Psoas muscle (tissue), 8 donors: ENCODE measurements around the gene NCS1. TPM values are rescaled to one million over a fixed set of nuclear protein-coding genes. Genes with fewer than 3 reads are reported as not detected.

Experiments
- ATAC-seq, 4 donors: fragments of 200-7000 bp; cut with Tn5 transposase; one replicate each; pipeline ENCODE4 v1.9.1; 2020; ENCODE audit warnings: moderate library complexity in 3 of 4, mild to moderate bottlenecking in 2 of 4
- DNase-seq, 2 donors: peaks; one replicate each; pipeline ENCODE4 v3.0.0-alpha.2; 2020
- H3K27ac ChIP-seq: fragments of 200-600 bp; one replicate; pipeline ENCODE4 v1.8.0; 2022
- H3K27me3 ChIP-seq, 3 donors: fragments of 200-600 bp in 1 of 3; one replicate each; pipeline versions ENCODE4 v1.6.1 to v1.8.0; 2013 to 2022; ENCODE audit warnings: low read length in 2 of 3, mild to moderate bottlenecking in 2 of 3, moderate library complexity in 1 of 3; ENCODE audit not compliant: insufficient read depth in 3 of 3
- H3K36me3 ChIP-seq, 2 donors: fragments of 200-600 bp in 1 of 2; one replicate each; pipeline versions ENCODE4 v1.6.1 to v1.8.0; 2013 to 2022; ENCODE audit warnings: low read depth in 1 of 2, mild to moderate bottlenecking in 1 of 2, moderate library complexity in 1 of 2; ENCODE audit not compliant: insufficient read depth in 1 of 2
- H3K4me1 ChIP-seq: fragments of 200-600 bp; one replicate; pipeline ENCODE4 v1.8.0; 2022
- H3K4me3 ChIP-seq: fragments of 200-600 bp; one replicate; pipeline ENCODE4 v1.8.0; 2022; ENCODE audit warnings: mild to moderate bottlenecking
- H3K9me3 ChIP-seq: fragments of 200-600 bp; one replicate; pipeline ENCODE4 v1.8.0; 2022
- WGBS, 3 donors: extraction: QIAGEN DNeasy Blood & Tissue Kit; methylation state at CpG; one replicate each; pipeline versions ENCODE4 v1.1.6 to v1.1.7; 2013; 5-methylcytosine and 5-hydroxymethylcytosine counted together
- intact Hi-C, 2 donors: fragments of 100-400 bp; cut with DNase I; formaldehyde crosslinking; loops; one replicate each; pipeline versions ENCODE4 v1.11.0 to v1.14.2; 2022
- polyA plus RNA-seq, 3 donors: library from polyadenylated mRNA; stranded (reverse); fragments of 200-250 nt; gene quantifications; one replicate each; pipeline ENCODE4 v1.2.3, GENCODE V29; 2013
- total RNA-seq, 4 donors: library from RNA; stranded (reverse); fragmentation: NEBNext Ultra II Directional in 2 of 4; extraction: Animal tissue kit (Norgen Biotek cat#: 25700) in 2 of 4; gene quantifications; one replicate each; pipeline versions ENCODE4 v1.2.1 to v1.2.4, GENCODE V29; 2021 to 2023
- TF ChIP-seq, protein P1 (sequence below): fragments of 200-600 bp; IDR thresholded peaks from one replicate; pipeline ENCODE4 v1.8.0; 2022; ENCODE audit warnings: antibody characterized with exemption
- donor health status: healthy with polysubstance abuse.
- donor health status: DM: no; HTN: no; CAD: no; lungs with moderate emphysema.
- donor health status: Bipolar disorder and iron deficiency.
- donor health status: healthy.
- donor health status: DM: yes; HTN: yes; CAD: no.
- donor health status: DM: no; HTN: no; CAD: no.
- donor health status: DM: no; HTN: no; CAD: no.
- donor health status: DM: yes; HTN: yes; CAD: no.

NCS1 gene
- total and polyA plus RNA-seq, 7 donors: 2.9 to 7.5 (median 3.8) TPM

DNA sequence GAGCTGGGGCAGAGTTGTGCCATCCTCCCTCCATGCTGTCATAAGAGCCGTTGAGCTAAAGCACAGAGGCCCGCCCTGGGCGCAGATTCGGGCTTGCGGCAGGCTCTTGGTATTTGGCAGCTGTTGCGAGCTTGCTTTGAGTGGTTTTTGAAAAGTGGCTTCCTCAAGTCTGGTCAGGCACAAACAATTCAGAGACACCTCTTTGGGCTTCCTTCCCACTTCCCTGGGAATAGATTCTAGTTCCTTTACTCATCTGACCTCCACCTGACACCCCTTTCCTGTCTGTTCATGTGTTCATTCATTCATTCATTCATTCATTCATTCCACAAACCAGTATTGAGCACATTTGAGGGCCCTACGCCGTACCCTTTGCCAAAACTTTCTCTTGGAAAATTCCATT is 27.4 kb downstream of the NCS1 start:
- H3K4me1 ChIP-seq: no peaks in the 10 kb centered on the region
- TF ChIP-seq, protein P1, sequence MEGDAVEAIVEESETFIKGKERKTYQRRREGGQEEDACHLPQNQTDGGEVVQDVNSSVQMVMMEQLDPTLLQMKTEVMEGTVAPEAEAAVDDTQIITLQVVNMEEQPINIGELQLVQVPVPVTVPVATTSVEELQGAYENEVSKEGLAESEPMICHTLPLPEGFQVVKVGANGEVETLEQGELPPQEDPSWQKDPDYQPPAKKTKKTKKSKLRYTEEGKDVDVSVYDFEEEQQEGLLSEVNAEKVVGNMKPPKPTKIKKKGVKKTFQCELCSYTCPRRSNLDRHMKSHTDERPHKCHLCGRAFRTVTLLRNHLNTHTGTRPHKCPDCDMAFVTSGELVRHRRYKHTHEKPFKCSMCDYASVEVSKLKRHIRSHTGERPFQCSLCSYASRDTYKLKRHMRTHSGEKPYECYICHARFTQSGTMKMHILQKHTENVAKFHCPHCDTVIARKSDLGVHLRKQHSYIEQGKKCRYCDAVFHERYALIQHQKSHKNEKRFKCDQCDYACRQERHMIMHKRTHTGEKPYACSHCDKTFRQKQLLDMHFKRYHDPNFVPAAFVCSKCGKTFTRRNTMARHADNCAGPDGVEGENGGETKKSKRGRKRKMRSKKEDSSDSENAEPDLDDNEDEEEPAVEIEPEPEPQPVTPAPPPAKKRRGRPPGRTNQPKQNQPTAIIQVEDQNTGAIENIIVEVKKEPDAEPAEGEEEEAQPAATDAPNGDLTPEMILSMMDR: no peak
- no peaks in the 10 kb centered on the region for H3K36me3 ChIP-seq
- no peak overlapping the region for H3K4me3 ChIP-seq
- WGBS, 3 donors: 53 to 71% (median 61%) methylated on average over 8 of the region's 8 CpGs
- intact Hi-C loops: no loop called here
- H3K27me3 ChIP-seq: no peaks in the 10 kb centered on the region
- no peak overlapping the region for H3K27ac ChIP-seq
- no peaks in the 10 kb centered on the region for H3K9me3 ChIP-seq
- DNase-seq (no peak), ATAC-seq (no peak)

DNA sequence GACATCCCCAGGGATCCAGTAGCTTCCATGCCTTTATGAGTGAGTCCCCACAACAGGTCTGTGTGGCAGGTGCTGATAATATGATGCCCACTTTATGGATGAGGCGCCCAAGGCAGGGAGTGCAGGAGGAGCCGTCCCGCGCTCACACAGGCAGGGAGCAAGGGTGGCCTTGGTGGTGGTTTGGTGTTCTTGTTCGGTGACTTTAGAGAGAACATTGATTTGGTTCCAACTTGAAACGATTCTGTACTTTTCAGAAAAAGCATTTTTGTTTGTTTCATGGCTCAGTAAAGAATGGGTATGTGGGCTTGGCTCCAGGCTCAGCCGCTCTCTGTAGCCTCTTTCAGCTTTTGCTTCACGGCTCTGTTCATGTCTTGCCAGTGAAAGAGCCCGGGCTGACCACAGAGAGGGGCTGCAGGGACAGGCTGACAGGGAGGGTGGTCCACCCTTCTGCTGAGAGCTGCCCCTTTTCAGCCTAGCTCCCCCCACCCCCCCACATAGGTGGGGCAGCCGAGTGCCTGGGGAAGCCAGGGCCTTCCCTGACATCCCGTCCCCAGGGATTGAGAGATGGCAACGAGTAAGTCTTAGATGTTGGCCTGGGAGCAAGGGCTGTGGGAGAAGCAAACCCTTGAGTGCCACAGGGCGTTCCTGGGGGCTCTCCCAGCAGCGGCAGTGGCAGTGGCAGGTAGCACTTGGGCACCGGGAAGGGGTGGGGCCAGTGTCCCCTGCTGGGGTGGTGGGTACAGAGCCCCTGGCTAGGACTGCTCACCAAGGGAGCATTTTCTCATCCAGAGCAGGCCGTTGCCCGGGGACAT is 28.0 kb downstream of the NCS1 start:
- no peak overlapping the region for H3K27ac ChIP-seq
- H3K9me3 ChIP-seq: no peaks in the 10 kb centered on the region
- no peaks in the 10 kb centered on the region for H3K27me3 ChIP-seq
- intact Hi-C loops: no loop called here
- DNase-seq (no peak), ATAC-seq (no peak)
- no peak overlapping the region for H3K4me3 ChIP-seq
- TF ChIP-seq, protein P1: no peak
- H3K4me1 ChIP-seq: no peaks in the 10 kb centered on the region
- H3K36me3 ChIP-seq: no peaks in the 10 kb centered on the region
- WGBS, 3 donors: 64 to 72% (median 64%) methylated on average over 17 of the region's 17 CpGs

DNA sequence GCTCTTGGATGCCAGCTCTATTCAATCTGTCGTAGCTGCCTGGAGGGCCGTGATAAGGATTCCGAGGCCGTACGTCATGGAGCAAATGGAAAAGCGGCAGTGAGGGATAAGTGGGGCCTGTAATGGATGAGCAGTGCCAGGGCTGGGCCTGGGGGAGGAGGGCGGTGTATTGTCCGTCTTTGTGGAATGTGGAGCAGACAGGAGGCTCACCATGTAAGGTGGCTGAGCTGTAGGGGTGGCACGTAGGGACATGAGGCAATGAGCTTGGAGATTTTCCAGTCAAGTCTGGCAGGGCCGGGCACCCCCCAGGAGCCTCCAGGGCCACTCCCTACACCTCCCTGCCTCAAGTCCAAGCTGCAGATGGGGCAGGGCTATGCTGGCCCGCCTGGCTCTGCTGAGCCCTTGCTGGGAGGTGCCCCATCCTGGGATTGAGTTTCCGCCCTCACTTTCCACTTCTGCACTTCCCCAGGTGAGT is 29.2 kb downstream of the NCS1 start:
- TF ChIP-seq, protein P1: no peak
- DNase-seq (no peak), ATAC-seq (no peak)
- Histone ChIP-seq H3K27ac (no peak overlapping the region), H3K4me3 (no peak overlapping the region), H3K36me3 (no peaks in the 10 kb centered on the region), H3K4me1 (no peaks in the 10 kb centered on the region), H3K27me3 (no peaks in the 10 kb centered on the region), H3K9me3 (no peaks in the 10 kb centered on the region)
- intact Hi-C loops: no loop called here
- WGBS, 3 donors: 93 to 96% (median 95%) methylated on average over 12 of the region's 12 CpGs

DNA sequence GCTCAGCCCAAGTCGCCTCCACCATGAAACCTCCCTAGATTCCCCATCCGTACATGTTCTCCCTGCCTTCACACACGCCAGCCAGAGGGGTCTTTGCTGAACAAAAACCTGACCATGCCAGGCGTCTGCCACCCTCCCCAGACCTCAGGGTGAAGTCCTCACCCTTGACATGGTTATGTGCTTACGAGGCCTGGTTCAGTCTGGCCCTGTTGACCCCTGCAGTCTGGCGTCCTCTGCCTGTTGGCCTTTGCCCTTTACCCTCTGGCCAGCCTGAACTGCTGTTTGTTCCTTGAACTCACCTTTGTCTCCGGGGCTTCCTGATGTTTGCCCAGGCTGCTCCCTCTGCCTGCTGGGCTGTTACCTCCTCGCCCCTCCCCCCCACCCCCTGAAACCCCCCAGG is 29.8 kb downstream of the NCS1 start:
- no peak overlapping the region for H3K27ac ChIP-seq
- TF ChIP-seq, protein P1: no peak
- intact Hi-C loops: no loop called here
- no peaks in the 10 kb centered on the region for H3K9me3 ChIP-seq
- no peaks in the 10 kb centered on the region for H3K27me3 ChIP-seq
- no peaks in the 10 kb centered on the region for H3K4me1 ChIP-seq
- DNase-seq: no peak
- no peak overlapping the region for H3K4me3 ChIP-seq
- ATAC-seq: no peak
- WGBS, 3 donors: 88 to 89% (median 89%) methylated on average over 8 of the region's 8 CpGs
- H3K36me3 ChIP-seq: no peaks in the 10 kb centered on the region
